Naive B cell (primary cell): ENCODE measurements around the gene CEBPZ. TPM values are rescaled to one million over a fixed set of nuclear protein-coding genes. Genes with fewer than 3 reads are reported as not detected.
"Not testable (repeated sequence)": the region's sequence is repeated elsewhere in the genome, so short reads cannot be mapped to it uniquely, and the experiment has no call there.

Experiments
- ATAC-seq, 2 donors: fragments of 150-1000 bp; cut with Tn5 transposase; 2 replicates each; pipeline ENCODE4 v1.10.0; 2021; ENCODE audit warnings: low read depth in 2 of 2, mild to moderate bottlenecking in 2 of 2, moderate library complexity in 2 of 2
- DNase-seq: peaks from one replicate; pipeline ENCODE4 v3.0.0; 2022
- H3K27ac Mint-ChIP-seq, 6 donors: one replicate each; pipeline ENCODE4 v1.8.0; 2020 to 2022; ENCODE audit warnings: mild to moderate bottlenecking in 6 of 6, mixed read lengths in 6 of 6, moderate library complexity in 5 of 6, inconsistent platforms in 2 of 6
- H3K27me3 Mint-ChIP-seq, 3 donors: one replicate each; pipeline ENCODE4 v1.8.0; 2021 to 2022; ENCODE audit warnings: mixed read lengths in 3 of 3, mild to moderate bottlenecking in 1 of 3
- H3K36me3 Mint-ChIP-seq, 2 donors: one replicate each; pipeline ENCODE4 v1.8.0; 2020 to 2022; ENCODE audit warnings: mixed read lengths in 2 of 2, inconsistent platforms in 1 of 2, mild to moderate bottlenecking in 1 of 2
- H3K4me1 Mint-ChIP-seq, 3 donors: one replicate each; pipeline ENCODE4 v1.8.0; 2020 to 2022; ENCODE audit warnings: mixed read lengths in 3 of 3, inconsistent platforms in 1 of 3, mild to moderate bottlenecking in 1 of 3, moderate library complexity in 1 of 3
- H3K4me3 Mint-ChIP-seq, 8 donors: one replicate each; pipeline ENCODE4 v1.8.0; 2020 to 2022; ENCODE audit warnings: mild to moderate bottlenecking in 8 of 8, mixed read lengths in 8 of 8, moderate library complexity in 8 of 8, inconsistent platforms in 2 of 8
- H3K9me3 Mint-ChIP-seq, 7 donors: one replicate each; pipeline ENCODE4 v1.8.0; 2020 to 2022; ENCODE audit warnings: mixed read lengths in 7 of 7, mild to moderate bottlenecking in 5 of 7, inconsistent platforms in 2 of 7, moderate library complexity in 1 of 7
- polyA plus RNA-seq, 6 donors: library from polyadenylated mRNA; unstranded; fragments of 300-500 nt; fragmentation: Illumina TruSeq; gene quantifications; one replicate each; pipeline ENCODE4 v1.2.3, GENCODE V29; 2021; ENCODE audit warnings: low read depth in 6 of 6

The CEBPZ gene
- polyA plus RNA-seq, 6 donors from 2014 or later = 21.2 to 37.5 (median 27.9) TPM

DNA sequence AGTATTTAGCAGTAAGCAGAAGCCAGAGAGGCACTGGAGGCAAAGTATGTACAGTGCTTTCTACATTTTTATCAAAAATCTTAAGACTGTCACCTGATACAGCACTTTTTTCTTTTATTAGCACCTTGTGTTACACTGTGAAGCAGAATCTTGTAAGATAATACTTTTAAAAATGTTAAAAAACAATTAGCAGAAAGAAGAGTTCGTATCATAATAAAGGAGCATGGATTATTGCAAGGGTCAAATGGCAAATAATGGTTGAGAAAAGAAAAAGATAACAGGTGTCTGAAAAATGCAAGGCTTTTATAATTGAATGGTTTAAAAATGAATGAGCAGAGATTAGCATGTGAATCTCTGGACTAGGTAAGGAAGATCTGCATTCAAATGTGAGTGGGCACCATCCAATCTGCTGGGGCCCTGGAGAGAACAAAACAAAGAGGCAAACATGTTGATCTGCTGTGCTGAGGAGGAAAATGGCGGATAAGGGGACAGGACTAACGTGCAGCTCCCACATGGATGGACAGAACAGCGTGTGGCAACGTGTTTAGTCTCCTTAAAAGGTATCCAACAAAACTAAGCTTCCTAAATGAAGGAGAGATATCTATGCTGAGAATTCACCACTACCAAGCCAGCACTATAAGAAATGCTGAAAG is 25.6 kb downstream of the CEBPZ start:
- H3K4me3 Mint-ChIP-seq = no peak overlapping the region
- DNase-seq = no peak
- no peak overlapping the region for H3K27ac Mint-ChIP-seq
- H3K27me3 Mint-ChIP-seq = no peaks in the 10 kb centered on the region
- peaks cover 9 to 18% (median 11%) of the 10 kb centered on the region in 3 donors for H3K4me1 Mint-ChIP-seq
- peaks cover 52 to 68% of the 10 kb centered on the region in 2 donors for H3K36me3 Mint-ChIP-seq
- ATAC-seq = no peak
- peaks cover 0 to 24% (median 14%) of the 10 kb centered on the region in 7 donors for H3K9me3 Mint-ChIP-seq

DNA sequence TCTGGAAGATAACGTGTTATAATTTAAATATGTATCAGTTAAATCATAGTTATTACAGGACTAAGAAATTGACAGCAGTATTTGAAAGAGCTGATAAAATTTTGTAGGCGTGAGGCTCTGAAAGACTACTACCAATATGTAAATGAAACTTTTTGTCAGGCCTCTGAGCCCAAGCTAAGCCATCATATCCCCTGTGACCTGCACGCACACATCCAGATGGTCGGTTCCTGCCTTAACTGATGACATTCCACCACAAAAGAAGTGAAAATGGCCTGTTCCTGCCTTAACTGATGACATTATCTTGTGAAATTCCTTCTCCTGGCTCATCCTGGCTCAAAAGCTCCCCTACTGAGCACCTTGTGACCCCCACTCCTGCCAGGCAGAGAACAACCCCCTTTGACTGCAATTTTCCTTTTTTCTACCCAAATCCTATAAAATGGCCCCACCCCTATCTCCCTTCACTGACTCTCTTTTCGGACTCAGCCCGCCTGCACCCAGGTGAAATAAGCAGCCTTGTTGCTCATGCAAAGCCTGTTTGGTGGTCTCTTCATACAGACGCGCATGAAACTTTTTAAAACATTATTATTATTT is 26.2 kb downstream of the CEBPZ start:
- peaks cover 9 to 18% (median 16%) of the 10 kb centered on the region in 3 donors for H3K4me1 Mint-ChIP-seq
- H3K36me3 Mint-ChIP-seq = peaks cover 46 to 62% of the 10 kb centered on the region in 2 donors
- H3K27ac Mint-ChIP-seq, ATAC-seq, DNase-seq, H3K27me3 Mint-ChIP-seq, H3K4me3 Mint-ChIP-seq: not testable (repeated sequence)
- H3K9me3 Mint-ChIP-seq = peaks cover 0 to 24% (median 14%) of the 10 kb centered on the region in 7 donors

DNA sequence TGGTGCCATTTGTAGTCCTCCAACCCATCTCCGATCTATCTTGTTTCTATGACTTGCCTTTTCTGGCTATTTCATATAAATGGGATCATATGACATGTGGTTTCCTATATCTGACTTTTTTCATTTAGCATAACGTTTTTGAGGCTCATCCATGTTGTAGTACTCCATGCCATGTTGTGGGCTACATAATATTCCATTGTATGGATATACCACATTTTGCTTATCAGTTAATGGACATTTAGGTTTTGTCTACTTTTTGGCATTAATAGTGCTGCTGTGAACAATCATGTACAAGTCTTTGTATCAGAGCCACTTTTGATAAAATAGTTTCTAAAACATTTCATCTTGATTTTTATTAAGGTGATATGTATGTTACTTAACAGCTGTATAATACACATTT is 27.7 kb downstream of the CEBPZ start:
- no peak for ATAC-seq
- Mint-ChIP-seq H3K4me3 (no peak overlapping the region), H3K4me1 (peaks cover 12 to 28% (median 22%) of the 10 kb centered on the region in 3 donors), H3K27me3 (no peaks in the 10 kb centered on the region), H3K27ac (no peak overlapping the region), H3K9me3 (peaks cover 0 to 19% (median 14%) of the 10 kb centered on the region in 7 donors), H3K36me3 (peaks cover 45 to 47% of the 10 kb centered on the region in 2 donors)
- DNase-seq = no peak

DNA sequence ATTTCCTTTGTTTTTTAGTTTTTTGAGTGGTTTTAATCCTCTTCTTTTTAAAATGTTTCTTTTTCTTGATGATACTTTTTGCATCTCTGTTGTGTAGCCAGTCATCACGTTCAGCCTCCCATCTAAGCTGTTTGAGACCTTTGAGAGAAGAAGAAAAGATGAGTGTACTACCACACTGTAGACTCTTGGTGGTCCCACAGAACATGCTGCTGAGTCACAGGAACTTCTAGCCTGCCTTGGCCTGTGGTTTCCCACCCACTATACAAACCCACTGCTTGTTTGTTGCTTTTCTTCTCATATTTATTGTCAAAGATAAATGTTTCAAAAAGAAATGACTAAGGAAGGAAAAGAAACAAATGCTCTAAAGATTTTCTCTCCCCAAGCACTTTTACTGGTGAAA is 29.6 kb downstream of the CEBPZ start:
- no peak for ATAC-seq

DNA sequence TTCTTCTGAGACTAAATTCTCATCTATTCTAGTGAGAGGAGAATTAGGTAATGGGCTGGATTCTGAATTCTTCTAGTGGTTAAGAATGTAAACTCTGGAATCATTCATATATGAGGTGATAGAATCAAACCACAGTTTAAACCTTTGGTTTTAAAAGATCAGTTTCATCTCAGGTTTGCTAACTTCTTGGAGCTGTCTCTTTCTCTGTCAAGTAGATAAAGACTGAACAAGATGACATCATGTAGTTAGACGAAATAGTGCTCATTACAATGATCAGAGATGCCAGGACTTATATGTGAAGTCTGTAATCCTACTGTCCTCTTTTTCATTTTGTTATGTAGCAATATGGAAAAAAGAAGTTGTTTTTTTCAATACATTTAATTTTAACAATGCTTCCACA is 30.2 kb downstream of the CEBPZ start:
- peaks cover 28 to 30% of the 10 kb centered on the region in 2 donors for H3K36me3 Mint-ChIP-seq

More for the DNA sequence above, 29.6 kb downstream of the CEBPZ start:
- Mint-ChIP-seq H3K4me3 (no peak overlapping the region), H3K36me3 (peaks cover 28 to 35% of the 10 kb centered on the region in 2 donors), H3K27ac (peak overlapping the region in 3 of 6 donors; percentile 9 to 57 (median 36)), H3K9me3 (peaks cover 0 to 6% (median 4%) of the 10 kb centered on the region in 7 donors), H3K27me3 (no peaks in the 10 kb centered on the region), H3K4me1 (peaks cover 7 to 34% (median 22%) of the 10 kb centered on the region in 3 donors)
- DNase-seq = no peak

DNA sequence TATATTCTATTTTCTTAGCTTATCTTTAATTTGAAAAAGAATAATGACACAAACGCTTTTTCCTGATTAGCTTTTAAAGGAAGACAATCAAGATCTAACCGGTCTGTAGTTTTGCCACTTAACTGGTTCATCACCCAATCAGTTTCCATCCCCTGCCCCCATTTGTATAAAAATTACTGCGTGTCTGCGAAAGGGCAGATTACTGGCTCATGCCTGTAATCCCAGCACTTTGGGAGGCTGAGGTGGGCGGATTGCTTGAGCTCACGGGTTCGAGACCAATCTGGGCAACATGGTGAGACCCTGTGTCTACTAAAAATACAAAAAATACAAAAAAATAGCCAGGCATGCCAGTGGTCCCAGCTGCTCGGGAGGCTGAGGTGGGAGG is 32.7 kb downstream of the CEBPZ start:
- Mint-ChIP-seq H3K4me3 (peak overlapping the region in 2 of 8 donors; percentile 68), H3K27ac (peak overlapping the region in 1 of 6 donors; percentile 50), H3K4me1 (peaks cover 11 to 47% (median 25%) of the 10 kb centered on the region in 3 donors), H3K27me3 (no peaks in the 10 kb centered on the region), H3K9me3 (peaks cover 0 to 3% (median 2%) of the 10 kb centered on the region in 7 donors), H3K36me3 (peaks cover 9 to 12% of the 10 kb centered on the region in 2 donors)
- DNase-seq = no peak
- ATAC-seq = no peak

More for the DNA sequence above, 30.2 kb downstream of the CEBPZ start:
- Mint-ChIP-seq H3K9me3 (peaks cover 0 to 6% (median 4%) of the 10 kb centered on the region in 7 donors), H3K27ac (peak overlapping the region in 1 of 6 donors; percentile 15), H3K27me3 (no peaks in the 10 kb centered on the region), H3K4me3 (no peak overlapping the region), H3K4me1 (peaks cover 10 to 38% (median 23%) of the 10 kb centered on the region in 3 donors)
- no peak for DNase-seq
- ATAC-seq = no peak

DNA sequence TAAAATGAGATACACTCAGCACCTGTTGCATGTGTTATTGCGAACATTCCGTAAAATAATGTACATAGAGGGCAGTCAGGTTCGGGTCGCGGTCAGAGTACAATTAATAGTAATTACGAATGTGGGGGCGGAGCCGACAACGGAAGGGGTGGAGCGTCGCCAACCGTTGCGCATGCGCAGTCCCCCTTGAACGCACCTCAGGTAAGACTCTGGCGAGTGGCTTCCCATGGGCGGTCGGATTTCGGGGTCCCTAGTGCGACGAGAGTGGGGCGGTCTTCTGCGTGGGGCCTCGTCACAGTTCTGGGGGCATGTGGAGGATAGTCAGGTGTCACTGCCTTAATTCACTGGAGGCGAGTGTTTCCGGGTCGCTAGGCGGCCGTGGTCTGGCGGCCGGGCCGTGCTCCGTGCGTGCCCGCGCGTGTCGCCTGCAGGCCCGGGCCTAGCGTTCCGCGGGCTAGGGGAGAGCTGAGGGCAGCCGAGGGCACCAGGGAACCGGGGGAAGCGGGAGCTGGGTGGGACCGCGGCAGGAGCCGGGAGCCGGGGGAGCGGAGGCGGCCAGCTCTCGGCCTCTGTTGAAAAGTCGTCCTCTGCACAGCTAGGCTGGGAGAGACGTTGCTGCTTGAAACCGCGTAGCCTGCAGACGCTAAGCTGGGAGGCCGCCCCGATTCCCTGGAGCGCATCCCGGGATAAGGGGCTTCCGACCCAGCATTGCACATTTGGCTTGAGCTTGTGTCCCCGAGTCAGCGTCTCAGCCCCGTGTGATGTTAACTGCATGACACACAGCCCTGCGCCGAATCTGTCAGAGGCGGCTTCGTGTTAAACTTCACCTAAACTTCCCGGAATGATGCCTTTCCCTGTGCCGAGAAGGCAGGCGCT is 34.8 kb downstream of the CEBPZ start, which contains the start of gene CEBPZOS:
TSS of gene CEBPZOS (plus strand) at position 177 of the 876 bp plus-strand sequence. CDS start 3,209 bp downstream, outside the sequence.
- peak; percentile 88 for DNase-seq
- peaks cover 0 to 7% of the 10 kb centered on the region in 2 donors for H3K36me3 Mint-ChIP-seq
- peak within 1 kb of the TSS; percentile 95 to 99 (median 98) for H3K27ac Mint-ChIP-seq
- peaks cover 11 to 42% (median 25%) of the 10 kb centered on the region in 3 donors for H3K4me1 Mint-ChIP-seq
- H3K27me3 Mint-ChIP-seq = no peaks in the 10 kb centered on the region
- ATAC-seq = peak; percentile 85 to 88
- no peaks in the 10 kb centered on the region for H3K9me3 Mint-ChIP-seq
- peak within 1 kb of the TSS; percentile 87 to 100 (median 98) for H3K4me3 Mint-ChIP-seq

DNA sequence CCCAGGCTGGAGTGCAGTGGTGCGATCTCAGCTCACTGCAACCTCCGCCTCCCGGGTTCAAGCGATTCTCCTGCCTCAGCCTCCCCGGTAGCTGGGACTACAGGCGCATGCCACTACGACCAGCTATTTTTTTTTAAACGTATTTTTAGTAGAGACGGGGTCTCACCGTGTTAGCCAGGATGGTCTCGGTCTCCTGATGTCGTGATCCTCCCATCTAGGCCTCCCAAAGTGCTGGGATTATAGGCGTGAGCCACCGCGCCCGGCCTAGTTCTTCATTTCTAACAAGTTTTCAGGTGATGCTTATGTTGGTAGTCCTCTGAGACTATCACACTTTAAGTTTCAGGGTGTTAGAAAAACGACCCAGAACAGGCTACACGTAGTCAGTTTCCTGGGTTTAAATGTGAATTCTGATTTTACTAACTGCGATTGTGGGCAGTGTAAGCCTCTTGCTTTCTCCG is 35.5 kb downstream of the CEBPZ start:
- not testable (repeated sequence) for DNase-seq, ATAC-seq, H3K27me3 Mint-ChIP-seq, H3K9me3 Mint-ChIP-seq, H3K36me3 Mint-ChIP-seq
- Mint-ChIP-seq H3K27ac (peak overlapping the region; percentile 95 to 99 (median 98)), H3K4me1 (peaks cover 11 to 42% (median 25%) of the 10 kb centered on the region in 3 donors), H3K4me3 (peak overlapping the region; percentile 87 to 100 (median 98))

DNA sequence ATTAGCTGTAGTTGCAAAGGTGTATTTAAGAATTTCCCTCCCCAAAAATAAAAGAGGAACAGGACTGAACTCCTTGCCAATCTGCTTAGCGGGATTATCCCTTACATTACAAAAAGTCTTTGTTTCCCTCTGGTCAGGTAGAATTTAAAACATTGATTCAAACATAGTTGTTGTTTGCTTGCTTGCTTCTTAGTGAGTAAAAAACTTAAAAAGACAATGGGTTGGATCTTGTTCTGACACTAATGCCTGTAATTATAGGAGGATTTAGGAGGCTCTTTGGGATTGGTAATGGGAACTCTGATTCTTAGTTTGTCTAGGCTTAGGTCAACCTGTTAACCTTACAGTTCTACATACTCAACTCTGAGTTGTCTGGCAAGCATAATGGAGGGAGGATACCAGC is 38.8 kb downstream of the CEBPZ start:
- no peak overlapping the region for H3K27ac Mint-ChIP-seq
- peaks cover 0 to 5% (median 0%) of the 10 kb centered on the region in 3 donors for H3K27me3 Mint-ChIP-seq
- no peak for DNase-seq
- ATAC-seq = no peak
- H3K36me3 Mint-ChIP-seq = peaks cover 0 to 7% of the 10 kb centered on the region in 2 donors
- H3K4me1 Mint-ChIP-seq = peaks cover 7 to 20% (median 13%) of the 10 kb centered on the region in 3 donors
- H3K9me3 Mint-ChIP-seq = no peaks in the 10 kb centered on the region
- H3K4me3 Mint-ChIP-seq = no peak overlapping the region

DNA sequence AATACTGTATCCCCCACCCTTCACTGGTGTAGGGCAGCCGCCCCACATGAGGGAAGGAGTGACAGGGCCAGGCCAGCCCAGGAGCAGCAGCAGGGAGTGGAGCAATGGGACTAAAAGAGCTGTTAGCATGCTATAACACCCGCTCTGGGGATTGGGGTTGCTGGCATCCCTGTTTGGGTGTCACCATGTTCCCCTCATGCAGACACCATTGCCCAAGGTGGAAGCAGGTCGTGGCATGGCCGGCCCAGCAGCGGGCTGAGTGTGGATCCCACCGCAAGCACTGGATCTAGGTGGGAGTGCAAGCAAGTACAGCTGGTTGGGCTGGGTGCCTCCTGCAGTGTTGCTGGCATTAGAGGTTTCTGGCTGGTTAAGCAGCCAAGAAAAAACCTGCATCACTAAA is 39.6 kb downstream of the CEBPZ start:
- ATAC-seq (no peak), DNase-seq (no peak)
- Mint-ChIP-seq H3K4me3 (no peak overlapping the region), H3K4me1 (peaks cover 4 to 13% (median 5%) of the 10 kb centered on the region in 3 donors), H3K27me3 (peaks cover 0 to 5% (median 3%) of the 10 kb centered on the region in 3 donors), H3K36me3 (peaks cover 0 to 7% of the 10 kb centered on the region in 2 donors), H3K9me3 (no peaks in the 10 kb centered on the region), H3K27ac (no peak overlapping the region)

DNA sequence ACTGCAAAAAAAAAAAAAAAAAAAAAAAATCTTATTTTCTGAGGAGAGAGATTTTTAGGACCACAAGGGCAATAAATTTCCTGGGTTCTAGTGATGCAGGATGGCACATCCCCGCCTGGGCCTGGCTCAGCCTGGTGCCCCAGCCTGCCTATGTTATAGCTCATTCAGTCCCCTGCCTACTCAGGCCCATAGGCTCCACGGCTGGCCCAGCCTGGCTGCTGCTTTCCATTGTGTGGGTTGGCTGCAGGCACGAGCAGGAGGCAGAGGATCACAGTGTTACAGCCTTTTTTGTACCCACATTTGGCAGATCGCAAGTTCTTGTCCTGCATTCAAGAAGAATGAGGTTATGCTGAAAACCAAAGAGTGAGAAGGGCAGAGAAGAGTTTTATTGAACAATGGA is 40.1 kb downstream of the CEBPZ start:
- H3K9me3 Mint-ChIP-seq = no peaks in the 10 kb centered on the region

DNA sequence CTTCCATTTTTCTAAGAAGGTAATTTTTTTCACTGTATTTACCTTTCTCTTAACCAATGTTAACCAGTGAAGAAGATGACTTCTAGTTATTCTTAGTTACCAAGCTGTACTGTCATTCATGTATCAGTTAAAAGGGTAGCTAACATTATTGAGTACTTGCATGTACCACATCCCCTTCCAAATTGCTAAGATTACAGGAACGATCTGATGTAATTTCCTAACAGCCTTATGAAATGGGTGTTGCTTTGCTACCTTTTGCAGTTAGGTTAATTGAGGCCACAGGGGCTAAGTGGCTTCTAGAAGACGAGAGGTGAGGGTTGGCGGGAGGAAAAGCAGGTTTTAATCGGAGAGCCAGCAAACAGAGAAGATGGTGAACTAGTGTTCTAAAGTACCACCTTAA is 41.1 kb downstream of the CEBPZ start:
- ATAC-seq (no peak), DNase-seq (no peak)
- Mint-ChIP-seq H3K36me3 (no peaks in the 10 kb centered on the region), H3K4me1 (peaks cover 0 to under 1% (median 0%) of the 10 kb centered on the region in 3 donors), H3K9me3 (no peaks in the 10 kb centered on the region), H3K27me3 (peaks cover 3 to 13% (median 8%) of the 10 kb centered on the region in 3 donors), H3K27ac (peak overlapping the region in 2 of 6 donors; percentile 5 to 37), H3K4me3 (no peak overlapping the region)

More for the DNA sequence above, 40.1 kb downstream of the CEBPZ start:
- peaks cover 1 to 10% (median 2%) of the 10 kb centered on the region in 3 donors for H3K4me1 Mint-ChIP-seq
- peaks cover 3 to 8% (median 3%) of the 10 kb centered on the region in 3 donors for H3K27me3 Mint-ChIP-seq
- peak overlapping the region in 1 of 8 donors; percentile 11 for H3K4me3 Mint-ChIP-seq
- ATAC-seq = no peak
- no peak overlapping the region for H3K27ac Mint-ChIP-seq
- DNase-seq = no peak
- peaks cover 0 to 3% of the 10 kb centered on the region in 2 donors for H3K36me3 Mint-ChIP-seq
